ENCODE results near the gene RRP12. TPM values are rescaled to one million over a fixed set of nuclear protein-coding genes. Genes with fewer than 3 reads are reported as not detected.
A peak's percentile ranks its signal among the peaks of the same experiment; 100 is the strongest.

Gene RRP12
- total and polyA plus RNA-seq, 2 of the 4 experiments (the other 2 are of a cell fraction) = 21.5 to 23.3 TPM

GRCh38 chr10:97355571-97355975, 45.6 kb downstream of the RRP12 start:
- Histone ChIP-seq H3K9me3 (ENCODE audit: control insufficient read depth, insufficient read depth, low read length) (no peaks in the 10 kb centered on the region), H3K4ac (ENCODE audit: low read depth, low read length) (no peak overlapping the region), H3K18ac (ENCODE audit: low read depth, low read length) (no peak overlapping the region), H3K56ac (ENCODE audit: extremely low read depth, insufficient read depth, low read length) (no peak overlapping the region), H3K4me2 (ENCODE audit: low read depth, low read length) (no peak overlapping the region), H3K27ac (ENCODE audit: insufficient read depth, low read length) (no peak overlapping the region), H3K4me1 (ENCODE audit: control insufficient read depth, insufficient read depth, low read length) (no peaks in the 10 kb centered on the region), H3K4me3 (ENCODE audit: insufficient read depth, low read depth, low read length) (no peak overlapping the region), H4K91ac (ENCODE audit: insufficient read depth, low read depth, low read length) (no peak overlapping the region), H3K27me3 (ENCODE audit: control insufficient read depth, insufficient read depth, low read length) (no peaks in the 10 kb centered on the region), H3K9ac (ENCODE audit: low read depth, low read length) (no peak overlapping the region), H3K14ac (replicated peaks; ENCODE audit: low read depth, low read length) (no peak overlapping the region), H4K5ac (ENCODE audit: low read depth, low read length) (no peak overlapping the region), H2BK15ac (ENCODE audit: low read depth, low read length) (no peak overlapping the region), H3K79me1 (ENCODE audit: low read depth in 1 of 2, low read length in 2 of 2) (no peaks in the 10 kb centered on the region), H2BK20ac (ENCODE audit: low read depth, low read length) (no peak overlapping the region), H3K23ac (ENCODE audit: low read depth, low read length) (no peak overlapping the region), H2AK5ac (ENCODE audit: low read depth, low read length) (no peak overlapping the region), H3K9me1 (ENCODE audit: insufficient read depth, low read length) (0 out of 2 replicates have a peak, but pooled peaks cover 3% of the 10 kb centered on the region), H4K8ac (ENCODE audit: low read depth in 2 of 2, low read length in 2 of 2) (no peak overlapping the region), H4K20me1 (ENCODE audit: insufficient read depth, low read length) (no peaks in the 10 kb centered on the region), H2BK5ac (ENCODE audit: low read depth, low read length, poor library complexity, severe bottlenecking) (no peak overlapping the region), H2AFZ (replicated peaks; ENCODE audit: low read length, poor library complexity) (no peak overlapping the region), H2AK9ac (replicated peaks; ENCODE audit: low read depth, low read length, poor library complexity) (peak overlapping the region; percentile 55), H3K36me3 (ENCODE audit: control insufficient read depth, insufficient read depth, low read length) (peaks cover 30% of the 10 kb centered on the region), H2BK120ac (ENCODE audit: low read depth, low read length) (no peak overlapping the region)
- ATAC-seq (ENCODE audit: low read depth) (peak; percentile 27; the same call in 1 of the 2 replicates), DNase-seq (no peak)
- no TSS peak for BruUV-seq (replicated peaks)
- ChIA-PET CTCF (no interaction called here), POLR2A (ENCODE audit: unreplicated experiment) (no interaction called here)
- no peak for TF ChIP-seq FOS (IDR thresholded peaks at IDR 0.05; ENCODE audit: low read depth, low read length)
- TF ChIP-seq, protein P1, sequence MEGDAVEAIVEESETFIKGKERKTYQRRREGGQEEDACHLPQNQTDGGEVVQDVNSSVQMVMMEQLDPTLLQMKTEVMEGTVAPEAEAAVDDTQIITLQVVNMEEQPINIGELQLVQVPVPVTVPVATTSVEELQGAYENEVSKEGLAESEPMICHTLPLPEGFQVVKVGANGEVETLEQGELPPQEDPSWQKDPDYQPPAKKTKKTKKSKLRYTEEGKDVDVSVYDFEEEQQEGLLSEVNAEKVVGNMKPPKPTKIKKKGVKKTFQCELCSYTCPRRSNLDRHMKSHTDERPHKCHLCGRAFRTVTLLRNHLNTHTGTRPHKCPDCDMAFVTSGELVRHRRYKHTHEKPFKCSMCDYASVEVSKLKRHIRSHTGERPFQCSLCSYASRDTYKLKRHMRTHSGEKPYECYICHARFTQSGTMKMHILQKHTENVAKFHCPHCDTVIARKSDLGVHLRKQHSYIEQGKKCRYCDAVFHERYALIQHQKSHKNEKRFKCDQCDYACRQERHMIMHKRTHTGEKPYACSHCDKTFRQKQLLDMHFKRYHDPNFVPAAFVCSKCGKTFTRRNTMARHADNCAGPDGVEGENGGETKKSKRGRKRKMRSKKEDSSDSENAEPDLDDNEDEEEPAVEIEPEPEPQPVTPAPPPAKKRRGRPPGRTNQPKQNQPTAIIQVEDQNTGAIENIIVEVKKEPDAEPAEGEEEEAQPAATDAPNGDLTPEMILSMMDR (conservative IDR thresholded peaks at IDR 0.05; ENCODE audit: low read depth, low read length) = peak; percentile 31
- TF ChIP-seq CHD1 (IDR thresholded peaks at IDR 0.05; ENCODE audit: low read depth, low read length) = no peak
- TF ChIP-seq RAD21 (IDR thresholded peaks at IDR 0.05; ENCODE audit: low read length) = peak; percentile 37
- TF ChIP-seq SMC3 (IDR thresholded peaks at IDR 0.05; ENCODE audit: low read depth, low read length) = peak; percentile 15; the same call in 1 of the 2 replicates
- no CpG with 5 or more reads among the region's 5 CpGs for WGBS, 2 experiments (ENCODE audit: extremely low coverage in 2 of 2, insufficient read length in 1 of 2)
- dilution Hi-C loops (cut with HindIII; ENCODE audit: low sequenced_read_pairs, unreplicated experiment) = no loop called here
- intact Hi-C loops (cut with micrococcal nuclease) = loop anchor here (2.0 to 10.0 kb wide), 2 partner anchors 77 to 591 kb away; no protein-coding TSS in a partner anchor
- in situ Hi-C loops (cut with MboI; ENCODE audit: low sequenced_read_pairs) = loop anchor here (10.0 kb wide), 1 partner anchor 281 kb away; no protein-coding TSS in a partner anchor

Measured in IMR-90 (cell line).